Gastrocnemius medialis (tissue), 4 donors: ENCODE data around the gene ZEB2. TPM values are rescaled to one million over a fixed set of nuclear protein-coding genes. Genes with fewer than 3 reads are reported as not detected.

ENCODE experiments used
- ATAC-seq, 2 donors: fragments of 150-250 bp; one replicate each; pipeline ENCODE4 v1.9.1; 2016
- DNase-seq, 2 donors: peaks; one replicate each; pipeline ENCODE4 v3.0.0-alpha.2; 2019
- H3K27ac ChIP-seq, 4 donors: fragments of 200-600 bp; sonication (generic); 1 replicate in 1 of 4; 2 replicates in 3 of 4; pipeline ENCODE4 v1.5.1; 2016 to 2018; ENCODE audit warnings: mild to moderate bottlenecking in 2 of 4, moderate library complexity in 1 of 4
- H3K27me3 ChIP-seq, 3 donors: fragments of 200-600 bp; sonication (generic) in 2 of 3; 1 replicate in 1 of 3; 2 replicates in 2 of 3; pipeline versions ENCODE4 v1.5.1 to v1.6.0; 2016 to 2019; ENCODE audit warnings: mild to moderate bottlenecking in 1 of 3, moderate library complexity in 1 of 3
- H3K36me3 ChIP-seq, 2 donors: fragments of 200-600 bp; sonication (generic) in 1 of 2; one replicate each; pipeline ENCODE4 v1.5.1; 2017 to 2018
- H3K4me1 ChIP-seq, 2 donors: fragments of 200-600 bp; sonication (generic) in 1 of 2; one replicate each; pipeline ENCODE4 v1.5.1; 2016 to 2017; ENCODE audit warnings: mild to moderate bottlenecking in 2 of 2
- H3K4me3 ChIP-seq, 4 donors: fragments of 200-600 bp; sonication (generic) in 3 of 4; 1 replicate in 1 of 4; 2 replicates in 3 of 4; pipeline ENCODE4 v1.5.1; 2016 to 2019; ENCODE audit warnings: mild to moderate bottlenecking in 2 of 4
- H3K9me3 ChIP-seq, 3 donors: fragments of 200-600 bp; sonication (generic) in 2 of 3; 1 replicate in 1 of 3; 2 replicates in 2 of 3; pipeline ENCODE4 v1.5.1; 2016 to 2019
- CTCF ChIP-seq, 5 experiments: fragments of 450-650 bp in 3 of 5; fragments of 200-600 bp in 2 of 5; sonication (generic) in 2 of 5; IDR thresholded peaks in 4 of 5; conservative IDR thresholded peaks in 1 of 5; 1 replicate in 4 of 5; 2 replicates in 1 of 5; pipeline ENCODE4 v1.5.1; 2016 to 2019; ENCODE audit warnings: antibody characterized with exemption in 5 of 5, mild to moderate bottlenecking in 3 of 5, moderate library complexity in 3 of 5
- POLR2A ChIP-seq, 2 donors: fragments of 450-650 bp; IDR thresholded peaks; one replicate each; pipeline ENCODE4 v1.6.1; 2017; ENCODE audit warnings: antibody characterized with exemption in 2 of 2, mild to moderate bottlenecking in 2 of 2, moderate library complexity in 2 of 2
- in situ Hi-C, 4 donors: fragments of 200-750 bp; cut with MboI; loops; one replicate each; pipeline versions ENCODE4 v1.15.0 to v1.8.0; 2017; ENCODE audit warnings: low sequenced_read_pairs in 4 of 4
- intact Hi-C: fragments of 100-400 bp; cut with DNase I; formaldehyde crosslinking; loops from one replicate; pipeline ENCODE4 v1.15.1; 2023; ENCODE audit warnings: low total_unique reads
- total RNA-seq, 4 donors: library from RNA; depleted of rRNA; stranded (reverse); fragments of >200 nt; gene quantifications; one replicate each; pipeline versions ENCODE4 v1.1.0 to v1.2.3, GENCODE V29; 2016

The ZEB2 gene
- total RNA-seq, 4 donors from 2014 or later, result 21.2 to 27.6 (median 22.9) TPM

- Histone ChIP-seq H3K4me1 (peaks cover 79 to 87% of the 10 kb centered on the region in 2 donors), H3K27ac (peak overlapping the region; percentile 94 to 96 (median 95)), H3K4me3 (peak overlapping the region; percentile 48 to 89 (median 77)), H3K9me3 (no peaks in the 10 kb centered on the region), H3K27me3 (no peaks in the 10 kb centered on the region), H3K36me3 (no peaks in the 10 kb centered on the region)
- intact Hi-C loops (no loop called here), in situ Hi-C loops (loop anchor here (5.0 to 25.0 kb wide), 3 partner anchors 56 to 183 kb away; a partner anchor contains a TSS)
- peak; percentile 76 to 82 for ATAC-seq
- DNase-seq, result peak; percentile 66 to 77
- TF ChIP-seq CTCF (IDR thresholded peaks at IDR 0.05 in 4 of 5, conservative IDR thresholded peaks at IDR 0.05 in 1 of 5) (no peak), POLR2A (IDR thresholded peaks at IDR 0.05) (peak; percentile 38 to 78)
Observed at GRCh38 chr2:144510294-144510991, 9.5 kb downstream of the ZEB2 start.

GRCh38 chr2:144509879-144510221, 10.1 kb downstream of the ZEB2 start:
- Histone ChIP-seq H3K36me3 (no peaks in the 10 kb centered on the region), H3K27ac (peak overlapping the region; percentile 94 to 96 (median 95)), H3K27me3 (no peaks in the 10 kb centered on the region), H3K4me1 (peaks cover 79 to 91% of the 10 kb centered on the region in 2 donors), H3K4me3 (peak overlapping the region; percentile 48 to 89 (median 77)), H3K9me3 (no peaks in the 10 kb centered on the region)
- in situ Hi-C loops, result loop anchor here (5.0 to 25.0 kb wide), 3 partner anchors 55 to 183 kb away; a partner anchor contains a TSS
- no peak for ATAC-seq
- DNase-seq, result no peak
- TF ChIP-seq CTCF (IDR thresholded peaks at IDR 0.05 in 4 of 5, conservative IDR thresholded peaks at IDR 0.05 in 1 of 5) (no peak), POLR2A (IDR thresholded peaks at IDR 0.05) (no peak)
- intact Hi-C loops, result no loop called here

- Histone ChIP-seq H3K4me3 (peak overlapping the region; percentile 26 to 78 (median 38)), H3K9me3 (no peaks in the 10 kb centered on the region), H3K27me3 (no peaks in the 10 kb centered on the region), H3K36me3 (no peaks in the 10 kb centered on the region), H3K27ac (peak overlapping the region; percentile 94 to 96 (median 95)), H3K4me1 (peaks cover 80 to 93% of the 10 kb centered on the region in 2 donors)
- DNase-seq, result no peak
- no peak for ATAC-seq
- intact Hi-C loops (no loop called here), in situ Hi-C loops (loop anchor here in 2 of 4 donors (25.0 kb wide), 1 partner anchor 172 kb away; a partner anchor contains a TSS)
- TF ChIP-seq CTCF (IDR thresholded peaks at IDR 0.05 in 4 of 5, conservative IDR thresholded peaks at IDR 0.05 in 1 of 5), result no peak
- no peak for TF ChIP-seq POLR2A (IDR thresholded peaks at IDR 0.05)
Observed at GRCh38 chr2:144509001-144509878, 10.7 kb downstream of the ZEB2 start.

- H3K4me3 ChIP-seq, result peak overlapping the region; percentile 26 to 78 (median 38)
- peak overlapping the region; percentile 94 to 96 (median 95) for H3K27ac ChIP-seq
- in situ Hi-C loops (loop anchor here in 2 of 4 donors (25.0 kb wide), 1 partner anchor 171 kb away; a partner anchor contains a TSS), intact Hi-C loops (no loop called here)
- H3K9me3 ChIP-seq, result no peaks in the 10 kb centered on the region
- no peaks in the 10 kb centered on the region for H3K36me3 ChIP-seq
- DNase-seq (no peak), ATAC-seq (peak; percentile 22 to 28)
- TF ChIP-seq CTCF (IDR thresholded peaks at IDR 0.05 in 4 of 5, conservative IDR thresholded peaks at IDR 0.05 in 1 of 5) (no peak), POLR2A (IDR thresholded peaks at IDR 0.05) (no peak)
- H3K4me1 ChIP-seq, result peaks cover 87 to 89% of the 10 kb centered on the region in 2 donors
- H3K27me3 ChIP-seq, result no peaks in the 10 kb centered on the region
Observed at GRCh38 chr2:144508172-144508851, 11.6 kb downstream of the ZEB2 start.
